ENCODE measurements around the gene SMC6.

Gene SMC6

GRCh38 chr2:17672583-17673317, 80.9 kb downstream of the SMC6 start:
- TF ChIP-seq CTCF (conservative IDR thresholded peaks at IDR 0.05; ENCODE audit: low read length) = no peak; the same call in 1 of the 2 replicates
- DNase-seq (ENCODE audit: low read depth) = peak; percentile 59
- no peak overlapping the region for H3K4me3 ChIP-seq (ENCODE audit: low read length)

- no peak for TF ChIP-seq CTCF (conservative IDR thresholded peaks at IDR 0.05; ENCODE audit: low read length)
- H3K4me3 ChIP-seq (ENCODE audit: low read length) = no peak overlapping the region
- no peak for DNase-seq (ENCODE audit: low read depth)
Measured at GRCh38 chr2:17667898-17668297, 85.7 kb downstream of the SMC6 start.

GRCh38 chr2:17664534-17664933, 89.1 kb downstream of the SMC6 start:
- TF ChIP-seq CTCF (conservative IDR thresholded peaks at IDR 0.05; ENCODE audit: low read length) = no peak
- no peak overlapping the region for H3K4me3 ChIP-seq (ENCODE audit: low read length)
- DNase-seq (ENCODE audit: low read depth) = no peak

- no peak for TF ChIP-seq CTCF (conservative IDR thresholded peaks at IDR 0.05; ENCODE audit: low read length)
- no peak for DNase-seq (ENCODE audit: low read depth)
- H3K4me3 ChIP-seq (ENCODE audit: low read length) = no peak overlapping the region
Measured at GRCh38 chr2:17662723-17663122, 90.9 kb downstream of the SMC6 start.

GRCh38 chr2:17661460-17661859, 92.2 kb downstream of the SMC6 start:
- no peak overlapping the region for H3K4me3 ChIP-seq (ENCODE audit: low read length)
- no peak for TF ChIP-seq CTCF (conservative IDR thresholded peaks at IDR 0.05; ENCODE audit: low read length)
- no peak for DNase-seq (ENCODE audit: low read depth)

- DNase-seq (ENCODE audit: low read depth) = no peak
- TF ChIP-seq CTCF (conservative IDR thresholded peaks at IDR 0.05; ENCODE audit: low read length) = no peak
- H3K4me3 ChIP-seq (ENCODE audit: low read length) = no peak overlapping the region
Measured at GRCh38 chr2:17660219-17660618, 93.4 kb downstream of the SMC6 start.

- no peak for TF ChIP-seq CTCF (conservative IDR thresholded peaks at IDR 0.05; ENCODE audit: low read length)
- H3K4me3 ChIP-seq (ENCODE audit: low read length) = no peak overlapping the region
- peak; percentile 86 for DNase-seq (ENCODE audit: low read depth)
Measured at GRCh38 chr2:17658251-17658843, 95.3 kb downstream of the SMC6 start.

Measured in AG10803 (cell line).